DMS 273 (cell line): ENCODE data around the gene PRSS58.

Source experiments
- DNase-seq: peaks from one replicate; lab custom pipeline; 2025; ENCODE audit not compliant: unreplicated experiment; lab: John Stamatoyannopoulos, UW

Gene PRSS58

GRCh38 chr7:142257958-142258357 lies at the start of gene PRSS58:
Gene PRSS58, minus strand, starts transcription at chr7:142258058. Its CDS starts 351 bp downstream, at chr7:142257707.
- no peak for DNase-seq

GRCh38 chr7:142307246-142307900 lies 49.5 kb upstream of the PRSS58 start:
- no peak for DNase-seq

GRCh38 chr7:142303650-142304049 lies 45.8 kb upstream of the PRSS58 start:
- peak; percentile 27 for DNase-seq

- DNase-seq, result peak; percentile 37
These were observed 44.2 kb upstream of the PRSS58 start for GRCh38 chr7:142301923-142302550.

- no peak for DNase-seq
These were observed 43.4 kb upstream of the PRSS58 start for GRCh38 chr7:142301299-142301698.

GRCh38 chr7:142300689-142301088 lies 42.8 kb upstream of the PRSS58 start:
- peak; percentile 32 for DNase-seq

GRCh38 chr7:142299237-142299781 lies 41.5 kb upstream of the PRSS58 start:
- DNase-seq, result no peak

GRCh38 chr7:142298627-142299026 lies 40.8 kb upstream of the PRSS58 start:
- no peak for DNase-seq

- peak; percentile 41 for DNase-seq
These were observed 40.2 kb upstream of the PRSS58 start for GRCh38 chr7:142298009-142298408.

- no peak for DNase-seq
These were observed 22.4 kb upstream of the PRSS58 start for GRCh38 chr7:142280263-142280662.

GRCh38 chr7:142279601-142280000 lies 21.7 kb upstream of the PRSS58 start:
- DNase-seq, result no peak

- no peak for DNase-seq
These were observed 17.2 kb upstream of the PRSS58 start for GRCh38 chr7:142275028-142275427.

GRCh38 chr7:142272841-142273240 lies 15.0 kb upstream of the PRSS58 start:
- DNase-seq, result no peak

- DNase-seq, result no peak
These were observed 5.9 kb upstream of the PRSS58 start for GRCh38 chr7:142263598-142264380.

GRCh38 chr7:142250705-142251104 lies 7.2 kb downstream of the PRSS58 start:
- DNase-seq, result no peak

- no peak for DNase-seq
These were observed 7.9 kb downstream of the PRSS58 start for GRCh38 chr7:142249918-142250317.

GRCh38 chr7:142248166-142249160 lies 9.4 kb downstream of the PRSS58 start:
- peak; percentile 9 for DNase-seq

GRCh38 chr7:142243823-142244222 lies 14.0 kb downstream of the PRSS58 start:
- no peak for DNase-seq

- DNase-seq, result no peak
These were observed 17.3 kb downstream of the PRSS58 start for GRCh38 chr7:142240546-142240945.

GRCh38 chr7:142231716-142232115 lies 26.1 kb downstream of the PRSS58 start:
- peak; percentile 18 for DNase-seq
